Measurements from ENCODE around the gene OSBPL8. TPM values are rescaled to one million over a fixed set of nuclear protein-coding genes. Genes with fewer than 3 reads are reported as not detected.

OSBPL8 gene
- total and polyA plus RNA-seq, 2 experiments from 2014 or later = 78.0 to 124 TPM

GRCh38 chr12:76505050-76505449, 54.5 kb downstream of the OSBPL8 start (continued):
- TF ChIP-seq ZNF462 (CRISPR knock-in tag; IDR thresholded peaks at IDR 0.05) = no peak

- Histone ChIP-seq H3K4me3 (no peak overlapping the region), H3K36me3 (ENCODE audit: insufficient read depth) (no peaks in the 10 kb centered on the region), H4K20me1 (replicated peaks; ENCODE audit: insufficient read depth) (peaks cover 6% of the 10 kb centered on the region; the same call in 1 of the 2 replicates), H3K4me2 (no peak overlapping the region), H3K4me1 (ENCODE audit: insufficient read depth) (peaks cover 19% of the 10 kb centered on the region; the same call in 1 of the 2 replicates), H3F3A (replicated peaks; ENCODE audit: low read depth) (no peaks in the 10 kb centered on the region), H3K9me2 (ENCODE audit: insufficient read depth) (no peaks in the 10 kb centered on the region), H3K27ac (ENCODE audit: low read depth) (no peak overlapping the region), H3K79me2 (replicated peaks; ENCODE audit: insufficient read depth) (peaks cover 53% of the 10 kb centered on the region), H3K27me3 (ENCODE audit: insufficient read depth) (no peaks in the 10 kb centered on the region), H2AFZ (no peak overlapping the region)
- H3K4me3 Mint-ChIP-seq = no peak overlapping the region
- TF ChIP-seq ZNF462 (CRISPR knock-in tag; IDR thresholded peaks at IDR 0.05) = no peak
- TF ChIP-seq EZH2 (IDR thresholded peaks at IDR 0.05; ENCODE audit: low read depth, unreplicated experiment) = no peak
- no peak for TF ChIP-seq REST (IDR thresholded peaks at IDR 0.05; ENCODE audit: unreplicated experiment)
- TF ChIP-seq ZNF331 (CRISPR knock-in tag; IDR thresholded peaks at IDR 0.05; ENCODE audit: low read depth) = no peak
- no peak for TF ChIP-seq ZNF114 (CRISPR knock-in tag; IDR thresholded peaks at IDR 0.05)
- ATAC-seq (no peak), DNase-seq (ENCODE audit: low spot score) (no peak)
- H3K27ac Mint-ChIP-seq = no peak overlapping the region
- H3K27me3 Mint-ChIP-seq (ENCODE audit: insufficient read depth, low read depth, poor library complexity) = no peaks in the 10 kb centered on the region
- peaks cover 7% of the 10 kb centered on the region; the same call in 2 of the 3 replicates for H3K4me1 Mint-ChIP-seq
- no peaks in the 10 kb centered on the region; the same call in 2 of the 3 replicates for H3K9me3 Mint-ChIP-seq
- peaks cover 27% of the 10 kb centered on the region for H3K36me3 Mint-ChIP-seq (ENCODE audit: low read depth)
These were observed 55.0 kb downstream of the OSBPL8 start for GRCh38 chr12:76504606-76505005.

All from GM23338 (cell line).